Caco-2 (cell line): ENCODE results near the gene TUFM. TPM values are rescaled to one million over a fixed set of nuclear protein-coding genes. Genes with fewer than 3 reads are reported as not detected.

ENCODE experiments used
- BruUV-seq: library from RNA; stranded (reverse); fragments of 400-500 nt; replicated peaks from 2 replicates; lab custom pipeline; 2021; lab: Mats Ljungman, UMichigan
- CTCF ChIA-PET: fragments of 300-600 bp; sonication (Branson Sonifier 250); formaldehyde crosslinking; loops from one replicate; lab custom pipeline; 2022; ENCODE audit warnings: antibody characterized with exemption; lab: Charles Lee
- POLR2A ChIA-PET: fragments of 300-600 bp; sonication (Branson Sonifier 250); formaldehyde crosslinking; loops from one replicate; lab custom pipeline; 2022; ENCODE audit warnings: antibody characterized with exemption; lab: Charles Lee
- DNase-seq, 2 experiments: peaks; one replicate each; pipeline versions ENCODE4 v3.0.0 to v3.0.0-alpha.2; 2020 to 2022
- H3K27me3 ChIP-seq: replicated peaks from 2 replicates; pipeline ENCODE4 v1.6.0; 2011; ENCODE audit warnings: low read length; ENCODE audit not compliant: control insufficient read depth, insufficient read depth
- H3K36me3 ChIP-seq: 2 replicates; pipeline ENCODE4 v1.5.1; 2011; ENCODE audit warnings: low read length; ENCODE audit not compliant: control insufficient read depth, insufficient read depth
- H3K4me1 ChIP-seq: fragments of 250-450 bp; sonication (Bioruptor Pico); 2 replicates; pipeline ENCODE4 v1.5.1; 2020; ENCODE audit warnings: mild to moderate bottlenecking
- H3K4me3 ChIP-seq: 2 replicates; pipeline ENCODE4 v1.5.1; 2011; ENCODE audit warnings: low read depth, mild to moderate bottlenecking, control low read depth, low read length
- H3K9me3 ChIP-seq: fragments of 250-450 bp; sonication (Bioruptor Pico); 2 replicates; pipeline ENCODE4 v1.5.1; 2020; ENCODE audit warnings: mild to moderate bottlenecking, moderate library complexity
- H3K27ac Mint-ChIP-seq: one replicate; pipeline ENCODE4 v1.8.0; 2022; ENCODE audit warnings: mixed read lengths; ENCODE audit not compliant: unreplicated experiment
- H3K27me3 Mint-ChIP-seq: one replicate; pipeline ENCODE4 v1.8.0; 2022; ENCODE audit warnings: mixed read lengths; ENCODE audit not compliant: insufficient read depth, unreplicated experiment
- H3K36me3 Mint-ChIP-seq: one replicate; pipeline ENCODE4 v1.8.0; 2022; ENCODE audit warnings: mild to moderate bottlenecking, mixed read lengths; ENCODE audit not compliant: insufficient read depth, unreplicated experiment
- H3K4me1 Mint-ChIP-seq: one replicate; pipeline ENCODE4 v1.8.0; 2022; ENCODE audit warnings: low read depth, mixed read lengths; ENCODE audit not compliant: unreplicated experiment
- H3K4me3 Mint-ChIP-seq: one replicate; pipeline ENCODE4 v1.8.0; 2022; ENCODE audit warnings: mild to moderate bottlenecking, moderate library complexity, mixed read lengths; ENCODE audit not compliant: unreplicated experiment
- H3K9me3 Mint-ChIP-seq: one replicate; pipeline ENCODE4 v1.8.0; 2022; ENCODE audit warnings: mixed read lengths; ENCODE audit not compliant: unreplicated experiment
- intact Hi-C: fragments of 100-400 bp; cut with micrococcal nuclease; formaldehyde crosslinking; loops from one replicate; pipeline ENCODE4 v1.10.0; 2022; ENCODE audit not compliant: unreplicated experiment
- total RNA-seq: library from RNA; stranded (reverse); gene quantifications from 2 replicates; pipeline ENCODE4 v1.2.3, GENCODE V29; 2022
- TF ChIP-seq, protein P1 (sequence below), 2 experiments: fragments of 200-600 bp in 1 of 2; IDR thresholded peaks; 1 replicate in 1 of 2; 2 replicates in 1 of 2; pipeline versions ENCODE4 v1.5.1 to v1.8.0; 2011 to 2022; ENCODE audit warnings: antibody characterized with exemption in 1 of 2, control low read depth in 1 of 2, inconsistent platforms in 1 of 2, low read depth in 1 of 2, low read length in 1 of 2, mild to moderate bottlenecking in 1 of 2, moderate library complexity in 1 of 2; ENCODE audit not compliant: insufficient read depth in 1 of 2, severe bottlenecking in 1 of 2, unreplicated experiment in 1 of 2

The TUFM gene
- total RNA-seq, 1 experiment from 2014 or later: 207 TPM

DNA sequence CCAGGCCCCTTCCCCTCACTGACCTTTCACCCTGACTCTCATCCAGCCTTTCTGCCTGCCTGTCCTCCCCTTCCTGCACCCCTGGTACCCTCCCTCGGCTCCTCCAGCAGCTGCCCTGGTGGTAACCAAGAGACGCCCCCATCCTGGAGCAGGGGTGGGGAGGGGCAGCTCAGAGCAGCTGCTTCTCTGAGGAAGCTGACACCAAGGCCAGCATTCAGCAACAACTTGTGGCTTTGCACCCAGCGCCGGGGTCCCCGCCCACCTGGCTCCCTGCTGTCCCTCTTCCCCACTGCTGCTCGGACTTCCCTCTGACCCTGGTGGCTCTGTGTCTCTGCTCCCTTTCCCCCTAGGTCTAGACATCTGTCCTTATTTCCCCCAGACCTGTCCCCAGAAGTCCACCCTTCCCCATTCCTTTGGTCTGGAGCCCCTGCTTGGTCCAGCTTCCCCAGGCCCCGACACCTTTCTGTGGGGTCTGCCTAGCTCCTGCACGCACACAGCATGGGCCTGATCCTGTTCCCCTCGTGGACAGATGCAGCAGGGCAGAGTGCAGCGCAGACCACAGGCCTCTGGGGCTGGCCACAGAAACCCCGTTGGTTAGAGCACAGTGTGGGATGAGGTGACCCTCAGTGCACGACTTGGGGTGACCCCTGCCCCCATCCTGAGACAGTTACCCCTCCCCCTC is 31.0 kb upstream of the TUFM start:
- ChIA-PET CTCF (no interaction called here), POLR2A (no interaction called here)
- H3K27me3 Mint-ChIP-seq: no peaks in the 10 kb centered on the region
- H3K27ac Mint-ChIP-seq: no peak overlapping the region
- Histone ChIP-seq H3K4me3 (no peak overlapping the region), H3K27me3 (no peaks in the 10 kb centered on the region), H3K9me3 (no peaks in the 10 kb centered on the region), H3K36me3 (peaks cover 2% of the 10 kb centered on the region; the same call in 1 of the 2 replicates), H3K4me1 (peaks cover 5% of the 10 kb centered on the region; the same call in 1 of the 2 replicates)
- intact Hi-C loops: no loop called here
- H3K4me3 Mint-ChIP-seq: no peak overlapping the region
- BruUV-seq: no TSS peak
- TF ChIP-seq, protein P1, sequence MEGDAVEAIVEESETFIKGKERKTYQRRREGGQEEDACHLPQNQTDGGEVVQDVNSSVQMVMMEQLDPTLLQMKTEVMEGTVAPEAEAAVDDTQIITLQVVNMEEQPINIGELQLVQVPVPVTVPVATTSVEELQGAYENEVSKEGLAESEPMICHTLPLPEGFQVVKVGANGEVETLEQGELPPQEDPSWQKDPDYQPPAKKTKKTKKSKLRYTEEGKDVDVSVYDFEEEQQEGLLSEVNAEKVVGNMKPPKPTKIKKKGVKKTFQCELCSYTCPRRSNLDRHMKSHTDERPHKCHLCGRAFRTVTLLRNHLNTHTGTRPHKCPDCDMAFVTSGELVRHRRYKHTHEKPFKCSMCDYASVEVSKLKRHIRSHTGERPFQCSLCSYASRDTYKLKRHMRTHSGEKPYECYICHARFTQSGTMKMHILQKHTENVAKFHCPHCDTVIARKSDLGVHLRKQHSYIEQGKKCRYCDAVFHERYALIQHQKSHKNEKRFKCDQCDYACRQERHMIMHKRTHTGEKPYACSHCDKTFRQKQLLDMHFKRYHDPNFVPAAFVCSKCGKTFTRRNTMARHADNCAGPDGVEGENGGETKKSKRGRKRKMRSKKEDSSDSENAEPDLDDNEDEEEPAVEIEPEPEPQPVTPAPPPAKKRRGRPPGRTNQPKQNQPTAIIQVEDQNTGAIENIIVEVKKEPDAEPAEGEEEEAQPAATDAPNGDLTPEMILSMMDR (IDR thresholded peaks at IDR 0.05; ENCODE audit: insufficient read depth in 1 of 2, low read depth in 1 of 2, low read length in 1 of 2, severe bottlenecking in 1 of 2, unreplicated experiment in 1 of 2): no peak
- H3K4me1 Mint-ChIP-seq: no peaks in the 10 kb centered on the region
- H3K9me3 Mint-ChIP-seq: no peaks in the 10 kb centered on the region
- no peak for DNase-seq
- H3K36me3 Mint-ChIP-seq: peaks cover 52% of the 10 kb centered on the region

DNA sequence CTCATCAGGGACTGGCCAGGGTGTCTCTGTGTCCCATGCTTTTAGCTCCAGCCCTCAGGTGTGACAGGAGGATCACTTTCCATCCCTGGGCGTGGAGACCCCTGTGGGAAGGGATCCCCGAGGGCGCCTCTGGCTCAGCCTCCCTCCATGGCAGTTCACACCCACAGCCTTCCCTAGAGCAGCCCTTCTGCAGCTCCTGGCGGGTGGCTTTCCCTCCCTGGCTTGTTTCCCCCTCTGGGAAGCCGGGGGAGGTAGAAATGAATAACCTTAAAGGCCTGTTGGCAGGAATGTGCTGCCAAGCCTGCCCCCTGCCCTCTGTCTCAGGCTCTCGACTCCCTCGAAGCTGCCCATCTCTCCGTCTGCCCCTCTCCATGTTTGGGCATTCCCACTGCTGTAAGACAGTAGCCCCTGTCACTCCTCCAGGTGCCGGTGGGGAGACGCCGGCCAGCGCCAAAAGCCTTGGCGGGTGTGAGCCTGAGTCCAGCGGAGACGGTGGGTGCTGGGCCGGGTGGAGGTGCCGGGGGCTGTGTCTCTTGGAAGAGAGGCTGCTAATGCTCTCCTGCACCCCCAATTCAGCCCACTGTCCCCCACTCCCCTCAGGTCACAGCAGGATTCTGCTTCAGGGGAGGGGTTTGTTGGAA is 30.0 kb upstream of the TUFM start:
- Histone ChIP-seq H3K36me3 (peaks cover 2% of the 10 kb centered on the region; the same call in 1 of the 2 replicates), H3K9me3 (no peaks in the 10 kb centered on the region), H3K27me3 (no peaks in the 10 kb centered on the region), H3K4me3 (no peak overlapping the region), H3K4me1 (peaks cover 5% of the 10 kb centered on the region; the same call in 1 of the 2 replicates)
- ChIA-PET CTCF (no interaction called here), POLR2A (no interaction called here)
- no peaks in the 10 kb centered on the region for H3K9me3 Mint-ChIP-seq
- no peak overlapping the region for H3K4me3 Mint-ChIP-seq
- peaks cover 53% of the 10 kb centered on the region for H3K36me3 Mint-ChIP-seq
- DNase-seq: no peak
- no peak overlapping the region for H3K27ac Mint-ChIP-seq
- TF ChIP-seq, protein P1 (IDR thresholded peaks at IDR 0.05; ENCODE audit: insufficient read depth in 1 of 2, low read depth in 1 of 2, low read length in 1 of 2, severe bottlenecking in 1 of 2, unreplicated experiment in 1 of 2): no peak
- no peaks in the 10 kb centered on the region for H3K27me3 Mint-ChIP-seq
- no TSS peak for BruUV-seq
- H3K4me1 Mint-ChIP-seq: no peaks in the 10 kb centered on the region
- intact Hi-C loops: no loop called here

DNA sequence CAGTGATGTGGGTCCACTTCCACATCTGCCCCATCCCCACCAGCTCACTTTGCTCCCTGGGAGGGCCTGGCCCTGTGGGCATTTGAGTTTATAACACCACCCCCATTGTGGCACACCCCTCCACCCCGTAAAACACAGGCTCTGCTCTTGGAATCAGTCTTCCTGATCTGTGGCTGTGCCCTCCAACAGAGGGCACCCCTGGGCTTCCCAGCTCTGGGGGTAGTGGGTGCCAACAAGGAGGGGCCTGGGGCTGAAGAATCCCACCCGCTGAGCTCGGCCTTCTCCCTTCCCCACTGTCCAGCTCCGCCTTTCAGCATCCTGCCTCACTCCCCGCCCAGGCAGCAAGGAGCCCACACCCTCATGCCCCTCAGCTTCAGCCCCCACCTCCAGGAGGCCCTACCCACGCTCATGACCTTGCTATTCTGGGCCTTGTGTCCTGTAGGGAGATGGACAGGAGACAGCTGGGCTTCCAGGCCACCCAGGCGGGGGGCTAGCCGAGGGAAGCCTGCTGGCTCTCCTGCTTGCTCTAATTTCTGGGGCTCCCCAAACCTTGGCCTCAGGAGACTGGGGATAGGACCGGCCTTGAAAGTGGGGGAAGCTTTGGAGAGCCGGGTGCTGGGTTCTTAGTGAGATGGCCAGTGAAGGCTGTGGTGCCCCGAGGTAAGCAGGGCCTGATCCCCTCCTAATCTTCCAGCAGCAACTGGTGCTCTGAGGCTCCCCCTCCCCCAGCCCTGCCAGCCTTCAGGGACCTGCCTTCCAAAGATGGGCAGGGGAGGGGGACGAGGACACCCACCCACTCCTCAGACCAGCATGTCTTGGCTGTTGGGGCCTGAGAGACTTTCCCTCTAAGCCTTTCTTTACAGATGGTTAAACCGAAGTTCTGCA is 29.2 kb upstream of the TUFM start:
- H3K27me3 ChIP-seq: no peaks in the 10 kb centered on the region
- intact Hi-C loops: no loop called here
- Mint-ChIP-seq H3K4me1 (no peaks in the 10 kb centered on the region), H3K27me3 (no peaks in the 10 kb centered on the region), H3K36me3 (peaks cover 52% of the 10 kb centered on the region), H3K9me3 (no peaks in the 10 kb centered on the region), H3K4me3 (no peak overlapping the region), H3K27ac (no peak overlapping the region)
- ChIA-PET POLR2A (no interaction called here), CTCF (no interaction called here)
- no TSS peak for BruUV-seq
- no peak overlapping the region for H3K4me3 ChIP-seq
- H3K4me1 ChIP-seq: peaks cover 5% of the 10 kb centered on the region; the same call in 1 of the 2 replicates
- H3K36me3 ChIP-seq: peaks cover 2% of the 10 kb centered on the region; the same call in 1 of the 2 replicates
- no peaks in the 10 kb centered on the region for H3K9me3 ChIP-seq
- DNase-seq: no peak
- TF ChIP-seq, protein P1 (IDR thresholded peaks at IDR 0.05; ENCODE audit: insufficient read depth in 1 of 2, low read depth in 1 of 2, low read length in 1 of 2, severe bottlenecking in 1 of 2, unreplicated experiment in 1 of 2): no peak
